ENCODE results near the gene H2BW2.

The H2BW2 gene

GRCh38 chrX:104085919-104086318, 46.2 kb downstream of the H2BW2 start:
- no peak for TF ChIP-seq POLR2AphosphoS5 (IDR thresholded peaks at IDR 0.05; ENCODE audit: low read depth, low read length)
- TF ChIP-seq, protein P1, sequence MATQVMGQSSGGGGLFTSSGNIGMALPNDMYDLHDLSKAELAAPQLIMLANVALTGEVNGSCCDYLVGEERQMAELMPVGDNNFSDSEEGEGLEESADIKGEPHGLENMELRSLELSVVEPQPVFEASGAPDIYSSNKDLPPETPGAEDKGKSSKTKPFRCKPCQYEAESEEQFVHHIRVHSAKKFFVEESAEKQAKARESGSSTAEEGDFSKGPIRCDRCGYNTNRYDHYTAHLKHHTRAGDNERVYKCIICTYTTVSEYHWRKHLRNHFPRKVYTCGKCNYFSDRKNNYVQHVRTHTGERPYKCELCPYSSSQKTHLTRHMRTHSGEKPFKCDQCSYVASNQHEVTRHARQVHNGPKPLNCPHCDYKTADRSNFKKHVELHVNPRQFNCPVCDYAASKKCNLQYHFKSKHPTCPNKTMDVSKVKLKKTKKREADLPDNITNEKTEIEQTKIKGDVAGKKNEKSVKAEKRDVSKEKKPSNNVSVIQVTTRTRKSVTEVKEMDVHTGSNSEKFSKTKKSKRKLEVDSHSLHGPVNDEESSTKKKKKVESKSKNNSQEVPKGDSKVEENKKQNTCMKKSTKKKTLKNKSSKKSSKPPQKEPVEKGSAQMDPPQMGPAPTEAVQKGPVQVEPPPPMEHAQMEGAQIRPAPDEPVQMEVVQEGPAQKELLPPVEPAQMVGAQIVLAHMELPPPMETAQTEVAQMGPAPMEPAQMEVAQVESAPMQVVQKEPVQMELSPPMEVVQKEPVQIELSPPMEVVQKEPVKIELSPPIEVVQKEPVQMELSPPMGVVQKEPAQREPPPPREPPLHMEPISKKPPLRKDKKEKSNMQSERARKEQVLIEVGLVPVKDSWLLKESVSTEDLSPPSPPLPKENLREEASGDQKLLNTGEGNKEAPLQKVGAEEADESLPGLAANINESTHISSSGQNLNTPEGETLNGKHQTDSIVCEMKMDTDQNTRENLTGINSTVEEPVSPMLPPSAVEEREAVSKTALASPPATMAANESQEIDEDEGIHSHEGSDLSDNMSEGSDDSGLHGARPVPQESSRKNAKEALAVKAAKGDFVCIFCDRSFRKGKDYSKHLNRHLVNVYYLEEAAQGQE (IDR thresholded peaks at IDR 0.05; ENCODE audit: insufficient read depth in 1 of 2, low read depth in 2 of 2, low read length in 2 of 2) = no peak
- TF ChIP-seq SIN3A (IDR thresholded peaks at IDR 0.05; ENCODE audit: borderline replicate concordance, insufficient read depth, low read length) = no peak
- TF ChIP-seq FOXP2 (optimal IDR thresholded peaks at IDR 0.05; ENCODE audit: borderline replicate concordance, extremely low read depth, extremely low read length, insufficient read depth) = no peak
- TF ChIP-seq TAF1 (IDR thresholded peaks at IDR 0.05; ENCODE audit: borderline replicate concordance, insufficient read depth, low read length) = no peak
